Measurements from ENCODE around the gene CARS2.
"Not testable (repeated sequence)": the region's sequence is repeated elsewhere in the genome, so short reads cannot be mapped to it uniquely, and the experiment has no call there.

The CARS2 gene

DNA sequence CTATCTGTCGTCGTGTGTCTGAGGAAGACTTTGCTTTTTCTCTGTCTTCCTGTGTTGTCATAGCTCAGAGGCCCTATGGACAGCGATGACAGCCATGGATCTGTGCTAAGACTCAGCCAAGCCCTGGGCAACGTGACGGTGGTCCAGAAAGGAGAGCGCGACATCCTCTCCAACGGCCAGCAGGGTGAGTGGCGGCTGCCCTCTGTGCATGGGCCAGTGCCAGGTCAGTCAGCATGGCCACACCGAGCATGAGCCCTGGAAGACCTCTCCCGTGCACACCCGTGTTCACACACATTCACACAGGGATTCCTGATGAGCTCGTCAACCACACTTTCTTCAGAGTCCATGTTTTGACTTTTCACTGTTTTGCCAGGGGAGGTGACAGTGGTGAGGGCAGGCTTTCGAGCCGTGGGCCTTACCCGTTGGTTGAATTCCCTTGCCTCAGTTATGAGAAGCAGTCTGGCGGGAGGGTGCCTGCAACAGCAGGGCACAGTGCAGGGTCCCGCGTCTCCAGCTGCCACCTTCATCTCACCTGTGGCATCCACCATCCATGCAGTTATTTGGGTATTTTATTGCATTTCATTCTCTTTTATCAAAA, 70.4 kb downstream of the CARS2 start:
- no peak for DNase-seq

DNA sequence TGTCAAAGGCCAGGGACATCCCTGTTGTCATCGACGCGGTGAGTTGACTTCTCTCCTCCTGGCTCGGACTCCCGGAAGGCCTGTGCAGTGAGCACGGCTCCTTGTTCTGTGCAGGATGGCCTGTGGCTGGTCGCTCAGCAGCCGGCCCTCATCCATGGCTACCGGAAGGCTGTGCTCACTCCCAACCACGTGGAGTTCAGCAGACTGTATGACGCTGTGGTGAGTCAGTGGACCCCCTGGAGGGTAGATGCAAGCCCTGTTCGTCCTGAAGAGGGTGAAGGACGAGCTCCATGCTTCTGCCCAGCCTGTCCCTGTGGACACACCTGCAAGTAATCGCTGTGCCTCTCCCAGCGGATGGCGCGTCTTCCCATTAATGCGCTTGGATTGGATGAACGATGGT, 71.4 kb downstream of the CARS2 start:
- no peak for DNase-seq

DNA sequence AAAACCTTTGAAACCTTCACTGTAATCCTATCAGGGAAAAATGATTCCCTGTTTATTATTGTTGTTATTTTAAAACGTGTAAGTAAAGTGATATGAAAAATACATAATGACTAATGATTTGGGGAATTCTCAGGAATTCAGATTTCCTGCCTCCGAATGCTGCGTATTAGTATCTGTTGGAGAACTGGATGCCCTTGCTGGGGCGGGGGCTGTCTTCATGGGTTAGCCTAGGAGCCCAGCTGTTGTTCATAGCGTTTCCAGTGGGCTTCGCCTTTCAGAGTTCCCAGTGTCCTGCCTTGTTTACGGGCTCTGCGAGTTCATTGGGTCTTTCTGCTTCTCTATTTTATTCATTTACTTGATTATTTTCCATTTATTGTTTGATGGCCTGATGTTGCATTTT, 72.1 kb downstream of the CARS2 start:
- no peak for DNase-seq

DNA sequence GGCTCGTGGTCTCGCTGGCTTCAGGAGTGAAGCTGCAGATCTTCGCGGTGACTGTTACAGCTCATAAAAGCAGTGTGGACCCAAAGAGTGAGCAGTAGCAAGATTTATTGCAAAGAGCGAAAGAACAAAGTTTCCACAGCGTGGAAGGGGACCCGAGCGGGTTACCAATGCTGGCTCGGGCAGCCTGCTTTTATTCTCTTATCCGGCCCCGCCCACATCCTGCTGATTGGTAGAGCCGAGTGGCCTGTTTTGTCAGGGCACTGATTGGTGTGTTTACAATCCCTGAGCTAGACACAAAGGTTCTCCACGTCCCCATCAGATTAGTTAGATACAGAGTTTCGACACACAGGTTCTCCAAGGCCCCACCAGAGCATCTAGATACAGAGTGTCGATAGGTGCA, 73.7 kb downstream of the CARS2 start:
- DNase-seq, result not testable (repeated sequence)

DNA sequence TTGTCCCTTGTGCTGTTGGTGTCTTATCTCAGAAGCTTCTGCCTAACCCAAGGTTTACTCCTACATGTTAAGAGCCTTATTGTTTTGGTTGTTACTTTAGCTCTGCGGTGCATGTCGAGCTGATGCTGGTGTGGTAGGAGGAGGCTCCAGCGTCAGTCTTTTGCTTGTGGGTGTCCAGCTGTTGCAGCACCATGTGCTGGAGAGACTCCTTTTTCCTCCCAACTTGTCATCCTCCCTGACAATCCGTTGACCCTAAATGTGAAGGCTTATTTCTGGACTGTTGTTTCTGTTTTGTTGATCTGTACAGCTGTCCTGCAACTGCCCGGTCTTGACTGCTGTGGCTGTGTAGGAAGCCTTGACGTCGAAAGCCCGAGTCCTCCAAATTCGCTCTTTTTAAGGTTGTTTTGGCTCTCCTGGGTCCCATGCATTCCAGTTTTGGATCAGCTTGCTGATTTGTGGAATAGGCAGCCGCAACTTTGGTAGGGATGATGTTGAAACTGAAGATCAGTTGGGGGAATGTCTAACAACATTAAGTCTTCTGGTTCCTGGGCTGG, 75.3 kb downstream of the CARS2 start:
- DNase-seq, result no peak

DNA sequence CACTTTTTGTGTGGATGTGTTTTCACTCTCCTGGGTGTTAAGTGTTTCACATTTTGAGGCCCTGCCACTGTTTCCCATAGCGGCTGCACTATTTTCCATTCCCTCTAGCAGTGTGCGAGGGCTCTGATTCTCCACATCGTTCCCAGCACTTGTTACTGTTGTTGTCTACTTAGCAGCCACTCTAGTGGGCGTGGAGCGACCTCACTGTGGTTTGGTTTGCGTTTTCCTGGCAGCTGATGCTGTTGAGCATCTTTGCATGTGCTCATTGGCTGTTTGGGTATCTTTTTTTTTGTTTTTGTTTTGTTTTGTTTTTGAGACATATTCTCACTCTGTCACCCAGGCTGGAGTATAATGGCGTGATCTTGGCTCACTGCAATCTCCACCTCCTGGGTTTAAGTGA, 76.2 kb downstream of the CARS2 start:
- DNase-seq, result no peak

DNA sequence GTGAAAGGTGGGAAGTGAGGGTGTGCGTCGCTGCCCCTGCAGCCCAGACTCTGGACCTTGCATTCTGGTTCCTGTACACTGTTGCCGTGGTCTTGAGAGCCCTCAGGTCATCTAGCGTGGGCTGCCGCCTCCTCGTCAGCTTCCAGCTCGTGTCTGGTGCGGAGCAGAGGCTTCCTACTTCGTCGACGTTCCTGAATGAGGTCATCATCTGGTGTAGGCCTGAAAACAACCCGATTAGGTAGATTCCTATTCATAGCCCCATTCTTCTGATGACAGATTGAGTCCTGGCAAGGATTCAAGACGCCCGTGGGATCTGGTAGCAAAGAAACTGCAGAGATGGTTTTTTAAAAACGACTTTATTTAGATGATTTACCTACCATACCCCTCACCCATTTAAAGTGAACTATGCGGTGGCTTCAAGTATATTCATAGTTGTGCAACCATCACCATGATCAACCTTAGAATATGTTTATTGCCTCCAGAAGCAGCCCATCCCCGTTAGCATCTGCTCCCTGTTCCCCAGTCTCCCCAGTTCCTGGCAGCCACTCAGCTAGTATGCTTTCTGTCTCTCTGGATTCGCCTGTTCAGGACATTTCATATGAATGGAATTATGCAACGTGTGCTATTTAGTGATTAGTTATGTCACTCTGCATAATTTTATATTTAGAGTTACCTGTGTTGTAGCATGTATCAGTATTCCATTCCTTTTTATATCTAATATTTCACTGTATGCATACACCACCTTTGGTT, 76.8 kb downstream of the CARS2 start:
- DNase-seq, result no peak

DNA sequence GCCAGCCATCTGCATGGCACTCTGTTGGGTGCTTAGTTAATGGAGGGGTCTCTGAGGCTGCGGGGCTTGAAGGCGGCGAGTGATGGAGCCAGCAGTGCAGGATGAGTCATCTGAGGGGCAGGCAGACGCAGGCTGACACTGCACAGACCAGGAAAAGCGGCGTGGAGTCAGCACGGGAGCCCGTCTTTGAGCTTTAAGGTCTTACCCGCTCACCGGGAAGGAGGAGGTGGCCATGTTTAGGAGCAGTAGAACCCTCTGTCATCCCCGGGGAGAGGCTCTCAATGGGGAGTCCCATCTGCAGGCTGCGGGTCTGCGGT, 77.5 kb downstream of the CARS2 start:
- DNase-seq, result no peak

DNA sequence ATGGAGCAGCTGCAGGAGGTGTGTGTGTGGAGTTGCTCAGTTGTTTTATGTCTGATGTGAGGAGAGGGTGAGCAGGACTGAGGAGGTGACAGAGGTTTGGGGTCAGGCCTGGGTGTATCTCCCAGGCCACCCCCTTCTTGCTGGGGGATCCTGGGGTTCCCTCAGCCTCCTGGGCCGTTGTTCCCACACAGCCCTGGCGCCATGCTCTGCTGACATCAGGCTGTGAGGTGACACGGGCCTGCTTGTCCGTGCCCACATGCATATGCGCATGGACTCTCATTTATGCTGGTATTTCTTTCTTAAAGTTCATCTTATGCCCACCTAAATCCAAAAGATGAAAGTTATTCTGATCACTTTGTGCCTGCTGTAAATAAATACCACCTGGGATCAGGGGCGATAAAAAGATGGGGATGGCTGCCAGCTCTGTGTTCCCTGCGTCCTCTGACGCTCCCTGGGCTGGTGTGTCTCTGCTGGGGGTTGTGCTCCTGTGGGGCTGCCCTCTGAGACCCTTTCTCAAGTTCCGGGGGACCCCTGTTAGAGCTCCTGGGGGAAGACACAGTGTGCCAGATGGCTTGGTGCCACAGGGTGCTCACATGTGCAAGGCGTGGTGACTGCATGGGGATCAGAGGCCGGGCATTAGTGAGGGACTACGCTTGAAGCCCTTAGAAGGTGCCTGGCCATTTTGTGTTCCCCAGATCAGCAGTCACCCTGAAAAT, 78.0 kb downstream of the CARS2 start:
- no peak for DNase-seq

DNA sequence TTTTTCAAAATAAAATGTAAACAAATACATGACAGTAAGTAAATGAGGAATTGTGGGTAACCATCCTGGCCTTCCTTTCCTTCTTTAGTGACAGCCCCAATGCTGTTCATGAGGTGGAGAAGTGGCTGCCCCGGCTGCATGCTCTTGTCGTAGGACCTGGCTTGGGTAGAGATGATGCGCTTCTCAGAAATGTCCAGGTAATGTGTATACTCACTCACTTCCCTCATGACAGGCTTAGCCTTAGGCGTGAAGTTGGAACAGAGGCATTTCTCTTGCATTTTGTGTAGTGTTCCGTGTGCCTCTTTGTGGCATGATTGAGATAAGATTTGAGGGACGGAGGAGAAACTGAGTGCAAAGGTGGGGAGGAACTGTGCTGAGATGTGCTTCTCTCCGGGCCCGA, 78.6 kb downstream of the CARS2 start:
- no peak for DNase-seq

DNA sequence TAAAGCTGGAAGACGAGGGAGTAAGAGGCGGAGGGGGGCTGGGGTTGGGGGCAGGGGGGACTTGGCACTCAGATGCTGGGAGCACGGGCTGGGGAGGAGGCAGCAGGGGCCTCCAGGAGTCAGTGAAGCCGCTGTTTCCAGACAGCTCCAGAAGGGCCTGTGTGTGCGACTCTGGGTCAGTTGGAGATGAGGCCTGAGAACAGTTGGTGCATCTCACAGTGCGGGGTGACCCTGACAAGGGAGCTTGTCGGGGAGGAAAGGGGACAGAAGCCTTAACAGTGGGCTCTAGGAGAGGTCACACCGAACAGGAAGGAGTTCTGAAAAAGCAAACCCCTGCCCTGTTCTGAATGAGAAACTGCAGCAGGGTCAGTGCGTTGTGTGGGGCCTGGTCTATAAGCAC, 79.4 kb downstream of the CARS2 start:
- DNase-seq, result no peak

DNA sequence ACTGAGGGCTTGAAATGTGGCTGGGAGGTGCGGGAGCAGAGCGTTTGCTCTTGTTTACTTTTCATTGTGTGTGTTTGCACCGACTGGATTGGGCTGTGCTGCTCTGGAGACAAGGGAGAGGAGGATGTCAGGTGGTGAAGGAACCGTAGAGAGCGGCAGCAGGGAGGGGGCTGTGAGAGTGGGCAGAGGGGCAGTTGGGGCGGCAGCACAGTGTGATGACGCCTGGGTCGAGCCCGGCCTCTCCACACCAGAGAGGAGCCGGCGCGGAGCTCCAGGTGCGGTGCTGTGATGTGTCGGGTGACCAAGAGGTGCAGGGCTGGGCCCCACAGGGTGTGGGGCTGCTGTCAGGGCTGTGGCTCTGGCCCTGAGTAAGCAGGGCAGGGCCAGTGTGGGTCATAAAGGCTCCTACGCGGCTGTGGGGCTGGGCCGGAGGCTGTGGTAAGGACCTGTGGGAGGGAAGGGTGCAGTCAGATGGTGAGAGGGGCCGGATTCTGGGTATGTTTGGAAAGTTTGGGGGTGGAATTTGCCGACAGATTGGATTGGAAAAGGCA, 80.1 kb downstream of the CARS2 start:
- no peak for DNase-seq

DNA sequence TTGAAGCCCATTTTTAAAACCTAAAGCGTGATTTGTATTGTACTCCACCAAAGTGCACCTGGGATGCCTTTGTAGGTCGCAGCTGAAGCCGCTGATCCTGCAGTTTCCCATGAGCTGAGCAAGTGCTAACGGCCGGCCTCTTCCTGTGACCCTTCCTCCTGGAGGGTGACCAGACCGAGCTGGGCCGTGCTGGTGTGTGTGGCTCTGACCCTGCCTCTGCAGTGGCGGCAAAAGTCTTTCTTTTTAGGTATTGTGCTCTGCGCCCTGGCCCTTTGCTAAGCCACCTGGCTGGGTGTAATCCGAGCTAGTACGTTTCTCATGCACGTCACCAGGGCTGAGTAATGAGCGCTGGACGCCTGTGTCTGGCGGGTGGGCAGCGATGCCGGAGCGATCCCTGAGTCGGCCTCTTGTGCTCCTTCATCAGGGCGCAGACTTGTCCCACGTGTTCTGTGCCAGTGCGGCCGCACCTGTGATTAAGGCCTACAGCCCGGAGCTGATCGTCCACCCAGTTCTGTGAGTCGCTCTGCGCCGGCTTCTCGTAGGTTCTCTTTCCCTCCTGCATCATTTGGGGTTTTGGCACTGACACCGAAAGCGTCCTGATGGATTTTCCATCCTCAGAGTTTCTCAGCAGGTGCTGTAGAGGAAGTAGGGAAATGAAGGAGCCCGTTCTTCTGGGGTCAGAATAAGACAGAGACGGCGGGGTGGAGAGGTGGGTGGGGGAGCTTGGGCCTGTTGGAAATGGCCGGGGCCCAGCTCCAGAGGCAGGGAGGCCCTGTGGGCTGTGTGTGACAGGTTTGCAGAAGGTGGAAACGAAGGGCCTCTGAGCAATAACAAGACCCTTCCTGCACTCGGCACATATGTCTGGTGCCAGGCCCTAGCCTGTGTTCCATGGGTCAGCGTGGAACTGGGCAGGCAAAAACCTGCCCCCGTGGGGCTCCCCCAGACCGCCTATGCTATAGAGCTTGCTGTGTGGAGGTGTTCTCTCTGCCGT, 80.9 kb downstream of the CARS2 start:
- DNase-seq, result no peak

DNA sequence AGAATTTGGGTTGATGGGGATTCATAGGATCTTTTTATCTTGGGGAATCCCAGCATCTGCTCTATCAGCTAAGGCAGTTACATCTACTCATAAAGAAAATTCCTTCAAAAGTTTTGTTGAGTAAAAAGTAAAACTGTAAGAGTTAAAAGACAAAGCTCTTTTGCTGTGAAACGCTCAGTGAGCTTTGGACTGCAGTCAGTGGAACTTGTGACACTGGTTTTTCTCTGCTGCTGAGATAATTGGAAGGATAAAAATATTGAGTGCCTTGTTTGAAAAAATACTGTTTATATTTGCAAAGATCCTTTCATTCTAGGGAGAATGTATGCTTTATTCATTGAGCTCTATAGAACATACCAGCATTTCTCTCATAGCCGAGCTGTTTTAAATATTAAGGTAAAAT, 85.3 kb downstream of the CARS2 start:
- no peak for DNase-seq

DNA sequence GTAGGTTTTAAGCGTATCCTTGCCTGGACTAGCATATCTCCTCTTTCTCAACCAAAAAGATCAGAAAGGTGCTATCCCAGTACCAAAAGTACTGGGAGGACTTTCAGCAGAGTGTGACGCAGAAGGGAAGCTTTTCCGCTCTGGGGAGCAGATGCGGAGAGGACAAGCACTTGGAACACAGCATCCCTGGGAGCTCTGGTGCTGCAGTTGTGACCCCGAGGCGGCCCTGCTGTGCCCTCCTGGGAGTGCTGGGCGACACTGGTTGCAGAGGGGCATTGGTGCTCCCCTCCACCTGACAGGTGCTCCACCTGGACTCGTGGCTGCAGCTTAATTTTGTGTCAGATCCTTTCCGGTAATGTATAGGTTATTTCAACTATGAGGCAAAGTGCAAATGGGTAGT, 87.1 kb downstream of the CARS2 start:
- DNase-seq, result no peak

DNA sequence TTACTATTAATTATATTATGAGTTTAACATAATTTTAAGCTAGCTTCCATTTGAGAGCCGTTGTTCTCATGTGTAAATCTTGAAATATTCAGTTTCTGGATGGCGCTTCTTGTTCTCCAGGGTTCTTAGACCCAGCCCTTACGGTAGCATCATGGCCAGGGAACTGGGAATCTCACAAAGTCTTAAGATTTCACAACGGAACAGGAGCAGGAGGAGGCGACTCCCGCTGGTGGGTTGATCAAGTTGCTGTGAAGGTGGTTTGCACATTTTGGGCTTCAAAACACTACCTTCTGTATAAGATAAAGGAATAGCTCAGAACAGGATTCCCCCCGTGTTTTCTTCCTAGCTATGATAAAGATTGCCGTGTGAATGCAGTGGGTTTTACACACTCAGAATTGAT, 87.7 kb downstream of the CARS2 start:
- DNase-seq, result no peak

DNA sequence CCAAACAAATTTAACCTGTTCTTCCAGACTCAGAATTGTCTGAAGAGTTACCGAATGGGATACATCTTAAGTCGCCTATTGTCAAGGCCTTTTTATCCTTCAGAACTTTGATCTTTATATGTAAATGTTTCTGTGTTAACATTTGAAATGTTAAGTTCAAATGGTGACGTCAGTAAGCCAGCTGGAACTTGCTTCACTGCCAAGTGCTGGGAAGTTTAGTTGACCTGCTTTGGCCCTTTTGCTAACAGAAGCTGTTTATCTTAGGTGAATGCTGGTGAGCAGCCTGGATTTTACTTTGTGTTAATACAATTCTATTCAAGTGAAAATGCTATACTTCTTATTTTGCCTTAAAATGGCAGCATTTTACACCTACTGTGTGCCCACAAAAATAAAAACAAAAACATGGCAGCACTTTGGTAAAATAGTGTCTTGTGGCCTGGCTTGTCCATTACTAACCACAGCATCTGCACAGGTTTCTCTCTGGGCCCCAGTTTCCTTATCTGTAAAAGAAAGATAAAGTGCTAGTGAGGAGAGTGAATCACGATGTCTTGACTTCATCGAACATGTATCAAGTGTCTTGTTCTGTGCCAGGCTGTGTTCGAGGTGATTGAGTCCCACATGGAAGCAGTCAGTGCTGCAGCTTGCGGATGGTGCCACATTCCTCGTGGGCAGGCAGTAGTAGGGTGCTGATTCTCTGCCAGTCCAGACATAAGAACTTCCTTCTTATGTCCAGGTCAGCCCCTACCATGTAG, 88.4 kb downstream of the CARS2 start:
- no peak for DNase-seq

DNA sequence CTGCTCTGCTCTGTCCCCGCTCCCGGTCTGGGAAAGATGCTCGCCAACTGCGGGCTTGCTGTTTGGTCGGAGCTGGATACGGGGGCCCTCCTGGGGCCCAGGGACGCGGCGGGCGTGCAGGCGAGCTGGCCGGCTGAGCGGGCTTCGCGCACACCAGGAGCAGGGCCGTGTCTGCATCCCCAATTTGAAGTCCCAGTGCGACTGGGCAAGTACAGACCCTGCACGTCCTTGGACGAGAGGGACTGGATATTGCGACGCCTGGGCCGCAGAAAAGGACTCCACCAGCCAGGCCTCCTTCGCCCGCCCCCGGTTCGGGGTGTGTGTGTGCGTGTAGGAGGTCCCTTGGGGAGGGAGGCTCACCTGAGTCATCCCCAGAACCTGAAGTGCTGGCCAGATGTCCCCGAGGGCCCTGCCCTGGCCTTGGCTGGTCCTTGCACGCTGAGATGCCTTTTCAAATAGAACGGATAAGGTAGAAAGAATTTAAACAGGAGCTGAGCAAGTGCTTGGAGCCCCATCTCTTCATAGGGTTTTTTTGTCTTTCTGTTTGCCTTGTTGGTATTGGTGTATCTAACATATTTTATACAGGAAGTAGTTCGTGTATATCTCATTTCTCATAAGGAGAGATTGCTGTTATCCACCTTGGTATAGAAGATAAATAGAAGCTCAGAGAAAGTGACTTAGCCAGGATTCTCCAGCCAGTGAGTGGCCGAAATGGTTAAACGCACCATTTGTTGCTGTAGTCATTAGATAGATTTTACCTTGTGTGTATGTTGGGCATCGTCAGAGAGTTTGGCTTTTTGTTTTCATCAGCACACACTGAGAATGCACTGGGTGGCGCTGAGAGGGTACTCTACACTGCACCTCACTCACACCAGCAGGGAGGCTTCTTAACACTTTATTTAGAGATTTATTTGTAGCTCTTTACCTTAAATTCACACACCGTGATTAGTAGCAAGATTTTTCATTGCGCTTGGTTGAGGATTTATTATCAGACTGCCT, 89.5 kb downstream of the CARS2 start:
- DNase-seq, result no peak

DNA sequence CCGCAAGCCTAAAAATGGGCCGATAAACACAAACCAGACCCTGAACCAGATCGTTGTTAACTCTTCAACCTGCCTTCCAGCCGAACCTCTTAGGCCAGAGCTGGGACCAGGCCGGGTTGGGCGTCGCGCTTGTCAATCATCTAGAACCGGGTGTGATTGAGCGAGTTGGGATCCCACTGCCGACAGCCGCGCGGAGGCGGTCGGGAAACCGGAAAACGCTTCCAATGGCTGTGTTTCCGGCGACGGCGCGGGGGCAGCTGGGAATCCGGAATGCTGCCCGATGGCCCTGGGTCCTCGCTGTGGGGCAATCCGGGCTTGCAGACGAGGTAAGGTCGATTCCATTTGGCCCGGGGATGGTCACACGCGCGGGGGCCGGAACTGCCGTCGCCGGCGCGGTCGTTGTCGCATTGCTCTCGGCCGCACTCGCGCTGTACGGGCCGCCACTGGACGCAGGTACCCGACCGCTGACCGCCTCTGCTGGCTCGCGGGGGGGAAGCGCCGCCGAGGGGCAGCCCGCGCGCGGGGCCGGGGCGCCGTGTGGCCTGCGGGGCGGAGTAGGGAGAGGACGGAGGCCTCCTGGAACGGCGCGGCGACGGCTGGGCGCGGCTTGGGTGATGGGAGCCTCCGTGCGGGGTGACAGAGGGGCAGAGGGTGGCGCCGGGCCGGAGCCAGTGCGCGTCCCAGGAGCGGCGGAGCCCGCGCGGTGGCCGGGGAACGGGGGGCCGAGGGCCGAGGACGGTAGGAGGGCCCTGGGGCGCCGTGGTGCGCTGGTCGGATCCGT, 90.4 kb downstream of the CARS2 start, which contains the start of gene NAXD:
NAXD (plus strand) TSS at position 224 of the 781 bp plus-strand sequence; CDS start at position 281, 57 bp downstream.
- peak; percentile 8 for DNase-seq

DNA sequence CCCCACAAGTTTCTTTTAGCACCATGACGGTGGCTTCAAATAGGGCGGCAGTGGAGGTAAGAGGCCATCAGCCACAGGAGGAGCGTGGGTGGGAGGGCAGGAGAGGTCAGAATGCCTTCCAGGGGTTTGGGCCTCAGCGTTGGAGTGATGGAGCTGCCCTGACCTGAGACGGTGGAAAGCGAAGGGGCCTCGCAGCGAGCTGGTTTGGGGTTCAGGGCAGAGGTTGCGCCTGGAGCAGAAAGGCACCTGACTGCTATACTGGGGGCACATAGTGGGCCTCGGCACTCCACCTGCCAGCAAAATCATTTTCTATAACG, 91.0 kb downstream of the CARS2 start:
- no peak for DNase-seq
